Adrenal gland (tissue), 12 donors: Measurements from ENCODE around the gene CKAP2. TPM values are rescaled to one million over a fixed set of nuclear protein-coding genes. Genes with fewer than 3 reads are reported as not detected.

Experiments
- DNase-seq, 7 donors: peaks; one replicate each; pipeline ENCODE4 v3.0.0-alpha.2; 2019 to 2020
- H3K27ac ChIP-seq, 5 donors: fragments of 200-600 bp; sonication (generic) in 4 of 5; 1 replicate in 3 of 5; 2 replicates in 2 of 5; pipeline versions ENCODE4 v1.5.1 to v1.8.0; 2016 to 2020; ENCODE audit warnings: mild to moderate bottlenecking in 1 of 5
- H3K27me3 ChIP-seq: fragments of 200-600 bp; 2 replicates; pipeline ENCODE4 v1.8.0; 2021
- H3K36me3 ChIP-seq, 2 donors: fragments of 200-600 bp; replicated peaks in 1 of 2; 1 replicate in 1 of 2; 2 replicates in 1 of 2; pipeline versions ENCODE4 v1.5.1 to v1.8.0; 2018 to 2022
- H3K4me1 ChIP-seq, 2 donors: fragments of 200-600 bp; replicated peaks in 1 of 2; 1 replicate in 1 of 2; 2 replicates in 1 of 2; pipeline versions ENCODE4 v1.5.1 to v1.8.0; 2018 to 2021
- H3K4me3 ChIP-seq, 4 donors: fragments of 200-600 bp; sonication (generic) in 3 of 4; one replicate each; pipeline ENCODE4 v1.5.1; 2016 to 2018
- H3K9me3 ChIP-seq, 3 donors: fragments of 200-600 bp; sonication (generic) in 1 of 3; replicated peaks in 1 of 3; 1 replicate in 2 of 3; 2 replicates in 1 of 3; pipeline versions ENCODE4 v1.5.1 to v1.8.0; 2016 to 2021
- CTCF ChIP-seq, 6 experiments: fragments of 450-650 bp in 4 of 6; fragments of 200-600 bp in 2 of 6; sonication (generic) in 1 of 6; IDR thresholded peaks; 1 replicate in 5 of 6; 2 replicates in 1 of 6; pipeline versions ENCODE4 v1.5.1 to v1.8.0; 2016 to 2021; ENCODE audit warnings: antibody characterized with exemption in 6 of 6, mild to moderate bottlenecking in 2 of 6, moderate library complexity in 1 of 6
- POLR2A ChIP-seq, 2 donors: fragments of 450-650 bp; IDR thresholded peaks; one replicate each; pipeline ENCODE4 v1.6.1; 2017; ENCODE audit warnings: antibody characterized with exemption in 2 of 2, mild to moderate bottlenecking in 2 of 2, moderate library complexity in 1 of 2
- WGBS, 4 donors: extraction: QIAGEN DNeasy Blood & Tissue Kit in 2 of 4; methylation state at CpG; one replicate each; pipeline versions ENCODE4 v1.1.5 to v1.1.7; 2013 to 2017; 5-methylcytosine and 5-hydroxymethylcytosine counted together
- intact Hi-C, 2 donors: fragments of 100-400 bp; cut with DNase I; formaldehyde crosslinking; loops; one replicate each; pipeline versions ENCODE4 v1.14.1 to v1.15.0; 2022 to 2023
- polyA plus RNA-seq, 3 donors: library from polyadenylated mRNA; stranded (reverse); fragments of 200-250 nt in 2 of 3; fragments of 350-450 nt in 1 of 3; fragmentation: Illumina TruSeq in 1 of 3; extraction: RNeasy Lipid Tissue Mini Kit (QIAGEN cat#74804) in 1 of 3; gene quantifications; one replicate each; pipeline ENCODE4 v1.2.3, GENCODE V29; 2013 to 2014
- total RNA-seq, 9 donors: library from RNA; depleted of rRNA in 4 of 9; stranded (reverse); fragments of >200 nt in 4 of 9; fragments of 120-200 nt in 1 of 9; fragmentation: NEBNext Ultra II Directional in 1 of 9; extraction: Animal tissue kit (Norgen Biotek cat#: 25700) in 1 of 9; gene quantifications; one replicate each; pipeline versions ENCODE4 v1.1.0 to v1.2.4, GENCODE V29; 2013 to 2023
- donor health status: healthy with polysubstance abuse.
- donor health status: Bipolar disorder and iron deficiency.
- donor health status: DM: yes; HTN: yes; CAD: no.
- donor health status: DM: no; HTN: no; CAD: no.
- donor health status: DM: no; HTN: no; CAD: no.
- donor health status: DM: yes; HTN: yes; CAD: no.

Gene CKAP2
- total and polyA plus RNA-seq, 12 donors: 2.5 to 29.3 (median 16.3) TPM

GRCh38 chr13:52452470-52452869, 2.8 kb upstream of the CKAP2 start:
- no peak overlapping the region for H3K27ac ChIP-seq
- H3K4me1 ChIP-seq: peaks cover 11 to 31% of the 10 kb centered on the region in 2 donors
- TF ChIP-seq POLR2A (IDR thresholded peaks at IDR 0.05) (no peak), CTCF (IDR thresholded peaks at IDR 0.05) (no peak)
- H3K36me3 ChIP-seq: peaks cover 0 to under 1% of the 10 kb centered on the region in 2 donors
- DNase-seq: no peak
- H3K27me3 ChIP-seq: no peaks in the 10 kb centered on the region
- WGBS, 4 donors: 79 to 90% (median 81%) methylated on average over 2 of the region's 2 CpGs
- intact Hi-C loops: loop anchor here (5.0 to 10.0 kb wide), 2 partner anchors 108 to 110 kb away; no protein-coding TSS in a partner anchor
- H3K4me3 ChIP-seq: no peak overlapping the region
- H3K9me3 ChIP-seq: no peaks in the 10 kb centered on the region

GRCh38 chr13:52454459-52454819, 839 bp upstream of the CKAP2 start:
- WGBS, 4 donors: 0 to 10% (median 6%) methylated on average over 8 of the region's 8 CpGs
- Histone ChIP-seq H3K36me3 (peaks cover 0 to 2% of the 10 kb centered on the region in 2 donors), H3K9me3 (no peaks in the 10 kb centered on the region), H3K27ac (peak overlapping the region in 3 of 5 donors; percentile 87 to 100 (median 92)), H3K4me3 (peak overlapping the region in 2 of 4 donors; percentile 53 to 95), H3K27me3 (no peaks in the 10 kb centered on the region), H3K4me1 (peaks cover 4 to 24% of the 10 kb centered on the region in 2 donors)
- DNase-seq: peak in 1 of 7 donors; percentile 62
- no peak for TF ChIP-seq CTCF (IDR thresholded peaks at IDR 0.05)
- TF ChIP-seq POLR2A (IDR thresholded peaks at IDR 0.05): no peak
- intact Hi-C loops: loop anchor here (5.0 to 10.0 kb wide), 2 partner anchors 110 to 112 kb away; no protein-coding TSS in a partner anchor

- intact Hi-C loops: loop anchor here in 1 of 2 donors (10.0 kb wide), 1 partner anchor 111 kb away; no protein-coding TSS in a partner anchor
These were observed 381 bp downstream of the CKAP2 start for GRCh38 chr13:52455677-52456041.

GRCh38 chr13:52459668-52460067, 4.4 kb downstream of the CKAP2 start:
- H3K4me1 ChIP-seq: peaks cover 0 to 10% of the 10 kb centered on the region in 2 donors
- no peak overlapping the region for H3K27ac ChIP-seq
- peak in 2 of 7 donors; percentile 16 to 27 for DNase-seq
- no peaks in the 10 kb centered on the region for H3K9me3 ChIP-seq
- 67 to 83% (median 72%) methylated on average over 6 of the region's 6 CpGs for WGBS, 4 donors
- H3K4me3 ChIP-seq: no peak overlapping the region
- no peaks in the 10 kb centered on the region for H3K27me3 ChIP-seq
- no peak for TF ChIP-seq CTCF (IDR thresholded peaks at IDR 0.05)
- no peak for TF ChIP-seq POLR2A (IDR thresholded peaks at IDR 0.05)
- intact Hi-C loops: loop anchor here in 1 of 2 donors (10.0 kb wide), 1 partner anchor 115 kb away; no protein-coding TSS in a partner anchor
- H3K36me3 ChIP-seq: peaks cover 0 to 24% of the 10 kb centered on the region in 2 donors

More at GRCh38 chr13:52455677-52456041, 381 bp downstream of the CKAP2 start:
- Histone ChIP-seq H3K27me3 (no peaks in the 10 kb centered on the region), H3K4me3 (peak overlapping the region; percentile 53 to 95 (median 61)), H3K27ac (peak overlapping the region; percentile 87 to 100 (median 92)), H3K4me1 (peaks cover 3 to 23% of the 10 kb centered on the region in 2 donors), H3K9me3 (no peaks in the 10 kb centered on the region), H3K36me3 (peaks cover 0 to 2% of the 10 kb centered on the region in 2 donors)
- WGBS, 4 donors: 0 to 4% (median 1%) methylated on average over 4 to 37 of the region's 37 CpGs
- no peak for TF ChIP-seq POLR2A (IDR thresholded peaks at IDR 0.05)
- TF ChIP-seq CTCF (IDR thresholded peaks at IDR 0.05): no peak
- DNase-seq: peak; percentile 53 to 79 (median 75)
